Stimulated activated CD4-positive, alpha-beta T cell treated with anti-CD3 and anti-CD28 coated beads, Interleukin-2, amount 100 ng/mL, for 48 hours (primary cell): ENCODE measurements around the gene BCAT1.
"Not testable (repeated sequence)": the region's sequence is repeated elsewhere in the genome, so short reads cannot be mapped to it uniquely, and the experiment has no call there.

Experiments
- DNase-seq, 2 donors: peaks; one replicate each; pipeline ENCODE4 v3.0.0-alpha.2; 2020

The BCAT1 gene

DNA sequence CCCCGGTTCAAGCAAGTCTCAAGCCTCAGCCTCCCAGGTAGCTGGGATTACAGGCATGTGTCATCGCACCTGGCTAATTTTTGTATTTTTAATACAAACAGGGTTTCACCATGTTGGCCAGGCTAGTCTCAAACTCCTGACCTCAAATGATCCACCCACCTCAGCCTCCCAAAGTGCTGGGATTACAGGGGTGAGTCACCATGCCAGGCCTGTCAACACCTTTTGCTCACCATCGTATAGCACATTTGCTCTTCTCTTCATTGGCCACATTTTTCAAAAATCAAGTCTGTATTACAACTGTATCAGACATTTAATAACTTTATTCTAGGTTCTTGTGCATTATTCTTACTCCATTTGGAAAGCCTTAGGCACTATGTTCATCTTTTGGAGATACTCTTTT, 50.3 kb downstream of the BCAT1 start:
- no peak for DNase-seq

GRCh38 chr12:24898185-24898584, 50.7 kb downstream of the BCAT1 start:
- no peak for DNase-seq

GRCh38 chr12:24896171-24896570, 52.7 kb downstream of the BCAT1 start:
- DNase-seq, result no peak

- DNase-seq, result no peak
Observed at GRCh38 chr12:24895612-24896011, 53.3 kb downstream of the BCAT1 start.

DNA sequence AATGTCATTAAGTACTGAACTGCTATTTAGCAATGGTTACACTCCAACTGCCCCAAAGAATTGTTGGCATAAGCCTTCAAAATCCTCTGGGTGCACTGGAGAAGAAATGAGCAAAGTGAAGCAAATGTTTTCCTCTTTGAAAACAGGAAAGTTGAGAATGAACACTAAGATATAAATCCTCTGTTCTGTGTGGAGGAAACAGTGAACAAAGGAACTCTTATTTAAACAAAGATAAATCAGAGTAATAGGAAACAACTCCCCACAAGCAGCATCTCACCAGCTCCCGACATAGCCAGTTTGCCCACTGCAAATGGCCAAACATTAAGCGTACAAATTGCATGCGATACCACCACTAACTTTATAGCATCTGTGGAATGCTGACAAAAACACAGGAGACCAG, 54.0 kb downstream of the BCAT1 start:
- DNase-seq, result no peak

- DNase-seq, result no peak
Observed at GRCh38 chr12:24890048-24890803, 58.7 kb downstream of the BCAT1 start.

DNA sequence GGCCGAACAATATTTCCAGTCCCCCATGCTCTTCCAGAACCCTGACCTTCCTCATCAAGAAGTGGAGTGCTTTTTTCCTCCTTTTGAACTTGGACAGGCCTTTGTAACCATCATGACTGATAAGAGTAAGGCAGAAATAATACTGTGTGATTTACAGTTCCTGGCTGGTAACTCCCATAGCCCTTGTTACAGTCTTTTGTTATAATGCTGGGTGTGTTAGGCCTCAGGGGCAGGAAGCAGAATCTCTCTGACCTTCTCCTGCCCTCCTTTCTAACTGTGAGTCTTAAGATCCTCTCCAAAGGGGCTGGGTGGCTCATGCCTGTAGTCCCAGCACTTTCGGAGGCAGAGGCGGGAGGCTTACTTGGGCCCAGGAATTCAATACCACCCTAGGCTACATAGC, 59.5 kb downstream of the BCAT1 start:
- no peak for DNase-seq

DNA sequence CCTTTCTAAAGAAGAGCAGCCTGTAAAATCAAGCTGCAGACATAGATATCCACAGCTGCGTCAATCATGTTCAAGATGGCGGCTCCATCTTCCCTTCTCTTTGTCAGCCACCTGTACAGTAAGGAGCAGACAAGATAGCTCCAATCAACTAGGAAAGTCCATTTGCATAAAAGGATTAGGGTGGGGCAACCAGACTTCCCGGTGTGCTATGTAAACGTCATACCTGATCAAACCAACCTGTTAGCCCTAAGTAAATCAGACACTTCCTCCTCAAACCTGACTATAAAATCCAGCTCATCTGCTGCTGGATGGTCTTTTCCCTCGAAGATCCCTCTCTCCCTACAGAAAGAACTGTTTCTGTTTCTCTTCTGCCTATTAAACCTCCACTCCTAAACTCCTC, 60.1 kb downstream of the BCAT1 start:
- no peak for DNase-seq

DNA sequence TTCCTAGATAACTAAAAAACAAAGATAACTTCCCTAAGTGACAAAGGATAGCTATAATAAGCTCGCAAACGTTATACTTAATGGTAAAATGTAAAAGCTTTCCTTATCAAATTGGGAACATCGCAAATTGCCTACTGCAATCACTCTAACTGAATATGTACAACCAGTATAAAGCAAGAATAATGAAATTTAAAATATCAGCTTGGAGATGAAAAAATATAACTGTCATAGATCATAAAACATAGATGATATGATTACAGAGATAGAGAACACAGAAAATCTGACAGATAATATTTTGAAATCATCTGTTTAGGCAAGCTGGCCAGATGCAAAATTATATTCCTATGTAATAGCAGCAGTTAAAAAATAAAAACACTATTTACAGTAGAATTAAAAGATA, 64.0 kb downstream of the BCAT1 start:
- DNase-seq, result no peak

- no peak for DNase-seq
Observed at GRCh38 chr12:24881724-24882371, 67.1 kb downstream of the BCAT1 start.

DNA sequence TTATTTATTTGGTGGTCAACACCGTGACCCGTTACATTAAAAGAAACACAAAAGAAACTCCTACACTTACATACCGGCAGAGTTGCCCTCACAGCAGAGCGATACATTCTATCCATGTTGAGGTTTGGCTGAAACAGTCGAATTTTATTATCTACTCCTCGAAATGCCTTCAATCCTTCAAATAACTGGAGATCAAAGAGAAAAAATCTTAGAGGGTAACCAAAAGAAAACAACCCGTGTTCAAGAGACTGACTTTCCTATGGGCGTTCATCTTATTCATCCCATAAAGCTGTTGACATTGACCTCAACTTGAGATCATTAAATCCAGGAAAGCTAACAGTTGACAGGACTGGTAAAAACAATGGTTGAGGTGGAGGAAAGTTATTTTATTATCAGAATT, 67.7 kb downstream of the BCAT1 start:
- DNase-seq, result no peak

- no peak for DNase-seq
Observed at GRCh38 chr12:24880732-24881131, 68.2 kb downstream of the BCAT1 start.

- no peak for DNase-seq
Observed at GRCh38 chr12:24879644-24880043, 69.3 kb downstream of the BCAT1 start.

DNA sequence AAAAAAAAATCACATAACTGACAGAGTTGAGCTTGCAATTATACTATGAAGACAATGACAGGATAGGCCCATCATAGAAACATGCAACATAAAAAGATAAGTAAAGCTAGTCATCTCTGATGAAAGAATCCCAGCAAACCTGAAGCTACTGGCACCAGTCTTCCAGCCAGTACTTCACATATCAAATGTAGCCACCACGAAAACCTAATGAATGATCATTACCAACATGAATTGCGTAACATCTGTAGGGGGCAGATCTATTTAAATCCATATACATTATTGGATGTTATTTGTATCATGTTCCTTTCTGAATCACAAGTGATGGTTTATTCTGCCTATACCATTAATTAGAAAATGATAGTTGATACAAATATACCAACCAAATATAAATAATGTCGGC, 73.9 kb downstream of the BCAT1 start:
- no peak for DNase-seq

GRCh38 chr12:24872211-24872610, 76.7 kb downstream of the BCAT1 start:
- DNase-seq, result no peak

- not testable (repeated sequence) for DNase-seq
Observed at GRCh38 chr12:24866139-24866538, 82.8 kb downstream of the BCAT1 start.

- DNase-seq, result no peak
Observed at GRCh38 chr12:24864796-24865125, 84.1 kb downstream of the BCAT1 start.

GRCh38 chr12:24861766-24862540, 86.9 kb downstream of the BCAT1 start:
- no peak for DNase-seq

- DNase-seq, result no peak
Observed at GRCh38 chr12:24860546-24860945, 88.4 kb downstream of the BCAT1 start.

GRCh38 chr12:24856541-24856940, 92.4 kb downstream of the BCAT1 start:
- no peak for DNase-seq

GRCh38 chr12:24854908-24855307, 94.0 kb downstream of the BCAT1 start:
- no peak for DNase-seq

GRCh38 chr12:24854017-24854416, 94.9 kb downstream of the BCAT1 start:
- no peak for DNase-seq

DNA sequence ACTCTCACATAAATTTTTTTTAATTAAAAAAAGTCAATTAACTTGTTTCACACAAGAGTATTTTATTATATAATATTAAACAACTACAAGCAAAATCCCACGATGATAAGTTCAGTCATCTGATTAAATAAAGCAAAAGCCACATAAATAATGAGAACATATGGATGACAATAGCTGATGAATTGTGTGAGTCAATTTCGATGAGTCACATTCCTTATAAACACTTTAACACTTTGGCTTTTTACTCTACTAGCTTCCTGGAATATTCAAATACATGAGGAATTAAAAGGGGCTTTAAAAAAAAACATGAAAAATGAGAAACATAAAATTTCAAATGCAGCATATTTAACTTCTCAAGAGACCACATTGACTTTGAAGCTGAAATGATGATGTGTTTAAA, 95.3 kb downstream of the BCAT1 start:
- DNase-seq, result no peak

DNA sequence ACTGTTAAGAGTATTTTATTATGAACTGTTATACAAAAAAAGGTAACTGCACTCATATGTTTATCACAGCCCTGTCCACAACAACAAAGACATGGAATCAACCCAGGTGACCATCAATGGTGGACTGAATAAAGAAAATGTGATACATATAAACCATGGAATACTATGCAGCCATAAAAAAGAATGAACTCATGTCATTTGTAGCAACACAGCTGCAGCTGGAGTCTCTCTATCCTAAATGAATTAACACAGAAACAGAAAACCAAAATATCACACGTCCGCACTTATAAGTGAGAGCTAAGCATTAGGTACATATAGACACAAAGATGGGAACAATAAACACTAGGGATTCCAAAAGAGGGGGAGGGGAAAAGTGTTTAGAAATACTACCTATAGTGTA, 95.8 kb downstream of the BCAT1 start:
- no peak for DNase-seq
